ENCODE data around the gene PHLDB3.
"Not testable (repeated sequence)": the region's sequence is repeated elsewhere in the genome, so short reads cannot be mapped to it uniquely, and the experiment has no call there.

PHLDB3 gene

GRCh38 chr19:43504426-43505185 lies at the start of gene PHLDB3:
Gene PHLDB3 (minus strand): TSS chr19:43504746. CDS start chr19:43504118, 628 bp downstream.
- DNase-seq (ENCODE audit: low read depth in 1 of 2, low spot score in 1 of 2), result peak; percentile 21 to 29

- DNase-seq (ENCODE audit: low read depth in 1 of 2, low spot score in 1 of 2), result no peak
These were observed 49.1 kb upstream of the PHLDB3 start for GRCh38 chr19:43553656-43554055.

GRCh38 chr19:43552616-43553015 lies 48.1 kb upstream of the PHLDB3 start:
- DNase-seq (ENCODE audit: low read depth in 1 of 2, low spot score in 1 of 2), result no peak

DNA sequence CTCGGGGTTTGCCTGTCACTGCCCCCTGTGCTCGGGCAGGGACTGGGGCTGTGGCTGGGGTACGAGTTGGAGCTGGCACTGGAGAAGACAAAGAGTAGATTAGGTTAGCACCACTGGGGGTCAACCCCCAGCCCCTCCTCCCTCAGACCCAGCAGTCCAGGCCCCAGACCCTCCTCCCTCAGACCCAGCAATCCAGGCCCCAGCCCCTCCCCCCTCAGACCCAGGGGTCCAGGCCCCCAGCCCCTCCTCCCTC lies 47.6 kb upstream of the PHLDB3 start:
- no peak for DNase-seq (ENCODE audit: low read depth in 1 of 2, low spot score in 1 of 2)

DNA sequence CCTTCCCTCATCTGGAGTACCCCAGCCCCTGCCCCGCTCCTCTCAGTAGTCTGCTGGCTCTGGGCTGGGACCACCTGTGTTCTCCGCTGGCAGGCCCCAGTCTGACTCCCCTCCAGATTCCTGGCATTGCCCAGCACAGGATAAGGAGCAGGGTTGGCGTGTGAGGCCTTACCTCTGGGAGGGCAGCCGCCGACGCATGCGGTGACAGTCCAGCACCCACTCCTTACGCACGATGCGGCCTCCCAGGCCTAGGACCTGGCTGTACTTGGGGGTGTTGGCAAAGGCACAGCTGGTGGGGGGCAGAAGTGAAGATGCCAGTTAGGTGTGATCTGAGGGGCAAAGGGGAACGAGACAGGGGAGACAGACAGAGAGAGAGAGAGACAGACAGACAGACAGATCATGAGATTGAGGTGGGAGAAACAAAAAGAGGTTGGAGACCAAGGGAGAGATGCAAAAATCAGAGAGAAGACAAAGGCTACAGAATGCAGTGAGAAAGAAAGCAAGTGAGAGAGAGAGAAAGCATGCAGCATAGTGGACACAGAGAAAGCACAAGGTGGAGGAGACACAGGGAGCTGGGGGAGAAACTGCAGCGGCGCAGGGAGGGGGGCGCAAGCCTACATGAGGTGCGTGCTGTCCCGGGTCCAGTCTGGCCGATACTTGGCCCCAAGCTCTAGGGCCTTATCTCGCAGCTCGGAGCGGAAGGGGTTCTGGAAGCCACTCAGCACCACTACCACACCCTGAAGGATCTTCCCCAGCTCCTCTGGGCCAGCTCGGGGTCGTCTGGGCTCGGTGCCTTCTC lies 47.1 kb upstream of the PHLDB3 start:
- DNase-seq (ENCODE audit: low read depth in 1 of 2, low spot score in 1 of 2), result no peak

GRCh38 chr19:43548706-43549105 lies 44.2 kb upstream of the PHLDB3 start:
- no peak for DNase-seq (ENCODE audit: low read depth in 1 of 2, low spot score in 1 of 2)

DNA sequence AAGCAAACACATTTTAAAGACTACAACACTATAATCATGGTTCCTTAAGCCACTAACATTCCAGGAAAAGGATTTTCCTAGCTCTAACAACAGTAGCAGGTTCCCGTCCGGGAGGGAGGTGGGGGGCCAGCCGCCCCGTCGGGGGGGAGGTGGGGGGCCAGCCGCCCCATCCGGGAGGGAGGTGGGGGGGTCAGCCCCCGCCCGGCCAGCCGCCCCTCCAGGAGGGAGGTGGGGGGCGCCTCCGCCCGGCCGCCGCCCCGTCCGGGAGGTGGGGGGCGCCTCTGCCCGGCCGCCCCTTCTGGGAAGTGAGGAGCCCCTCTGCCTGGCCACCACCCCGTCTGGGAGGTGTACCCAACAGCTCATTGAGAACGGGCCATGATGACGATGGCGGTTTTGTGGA lies 43.4 kb upstream of the PHLDB3 start:
- not testable (repeated sequence) for DNase-seq (ENCODE audit: low read depth in 1 of 2, low spot score in 1 of 2)

- DNase-seq (ENCODE audit: low read depth in 1 of 2, low spot score in 1 of 2), result no peak
These were observed 42.0 kb upstream of the PHLDB3 start for GRCh38 chr19:43546581-43546980.

- no peak for DNase-seq (ENCODE audit: low read depth in 1 of 2, low spot score in 1 of 2)
These were observed 41.4 kb upstream of the PHLDB3 start for GRCh38 chr19:43545981-43546380.

DNA sequence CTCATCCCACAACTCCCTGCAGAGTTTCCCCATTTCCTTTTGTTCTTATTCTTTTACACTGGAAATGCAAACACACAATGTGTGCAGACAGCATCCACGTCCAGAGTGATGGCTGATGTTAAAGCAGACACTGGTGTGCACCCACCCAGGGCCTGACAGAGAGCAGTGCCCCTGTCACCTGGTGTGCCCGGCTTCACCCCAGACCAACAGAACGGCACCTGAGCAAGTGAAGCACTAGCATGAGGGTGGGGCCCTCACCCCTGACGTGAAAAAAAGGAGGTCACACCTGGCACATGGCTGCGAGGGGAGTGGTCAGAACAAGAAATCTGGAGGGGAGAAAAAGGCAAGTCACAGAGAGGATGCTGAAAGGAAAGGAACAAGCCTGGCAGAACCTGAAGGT lies 40.7 kb upstream of the PHLDB3 start:
- DNase-seq (ENCODE audit: low read depth in 1 of 2, low spot score in 1 of 2), result no peak

DNA sequence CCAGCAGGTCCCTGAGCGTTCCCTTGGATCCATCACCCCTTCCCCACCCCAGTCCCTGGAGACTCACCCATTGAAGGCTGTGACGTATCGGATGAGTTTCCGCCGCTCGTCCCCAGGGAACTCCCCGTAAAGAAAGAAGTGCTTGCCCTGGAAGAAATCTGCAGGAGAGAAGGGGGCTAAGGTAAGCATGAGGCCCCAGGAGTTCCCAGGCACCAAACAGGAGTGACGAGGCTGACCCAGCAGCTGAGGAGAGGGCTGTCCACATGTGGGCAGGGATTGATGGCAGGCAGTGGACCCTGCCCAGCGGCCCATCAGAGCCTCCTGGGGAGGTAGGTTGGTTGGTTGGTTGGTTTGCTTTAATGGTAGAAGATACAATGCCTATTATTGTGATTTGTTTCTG lies 39.5 kb upstream of the PHLDB3 start:
- DNase-seq (ENCODE audit: low read depth in 1 of 2, low spot score in 1 of 2), result no peak

DNA sequence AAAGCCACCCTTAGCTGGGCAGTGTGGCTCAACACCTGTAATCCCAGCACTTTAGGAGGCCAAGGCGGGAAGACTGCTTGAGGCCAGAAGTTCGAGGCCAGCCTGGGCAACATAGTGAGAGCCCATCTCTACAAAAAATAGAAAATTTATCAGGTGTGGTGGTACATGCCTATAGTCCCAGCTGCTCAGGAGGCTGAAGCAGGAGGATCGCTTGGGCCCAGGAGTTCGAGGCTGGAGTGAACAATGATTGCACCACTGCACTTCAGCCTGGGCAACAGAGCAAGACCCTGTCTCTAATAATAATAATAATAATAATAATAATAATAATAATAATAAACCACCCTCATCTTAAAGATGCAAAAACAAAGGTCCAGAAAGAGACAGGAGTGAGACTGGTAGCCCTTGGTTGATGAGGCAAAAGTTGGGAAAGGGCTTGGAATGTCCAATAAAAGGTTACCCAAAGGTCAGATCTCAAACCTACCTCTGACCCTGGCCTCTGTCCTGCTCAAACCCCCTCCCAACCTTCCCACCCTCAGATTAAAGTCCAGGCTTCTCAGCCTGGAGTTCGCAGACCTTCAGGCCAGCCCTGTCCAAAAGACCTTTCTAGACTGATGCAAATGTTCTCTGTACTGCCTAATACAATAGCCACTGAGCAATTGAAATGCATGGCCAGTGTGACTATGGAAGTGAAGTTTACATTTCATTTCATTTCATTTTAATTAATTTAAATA lies 37.5 kb upstream of the PHLDB3 start:
- no peak for DNase-seq (ENCODE audit: low read depth in 1 of 2, low spot score in 1 of 2)

- DNase-seq (ENCODE audit: low read depth in 1 of 2, low spot score in 1 of 2), result no peak
These were observed 35.8 kb upstream of the PHLDB3 start for GRCh38 chr19:43540381-43540780.

- no peak for DNase-seq (ENCODE audit: low read depth in 1 of 2, low spot score in 1 of 2)
These were observed 34.4 kb upstream of the PHLDB3 start for GRCh38 chr19:43538922-43539321.

GRCh38 chr19:43534816-43535761 lies 30.5 kb upstream of the PHLDB3 start:
- DNase-seq (ENCODE audit: low read depth in 1 of 2, low spot score in 1 of 2), result no peak

DNA sequence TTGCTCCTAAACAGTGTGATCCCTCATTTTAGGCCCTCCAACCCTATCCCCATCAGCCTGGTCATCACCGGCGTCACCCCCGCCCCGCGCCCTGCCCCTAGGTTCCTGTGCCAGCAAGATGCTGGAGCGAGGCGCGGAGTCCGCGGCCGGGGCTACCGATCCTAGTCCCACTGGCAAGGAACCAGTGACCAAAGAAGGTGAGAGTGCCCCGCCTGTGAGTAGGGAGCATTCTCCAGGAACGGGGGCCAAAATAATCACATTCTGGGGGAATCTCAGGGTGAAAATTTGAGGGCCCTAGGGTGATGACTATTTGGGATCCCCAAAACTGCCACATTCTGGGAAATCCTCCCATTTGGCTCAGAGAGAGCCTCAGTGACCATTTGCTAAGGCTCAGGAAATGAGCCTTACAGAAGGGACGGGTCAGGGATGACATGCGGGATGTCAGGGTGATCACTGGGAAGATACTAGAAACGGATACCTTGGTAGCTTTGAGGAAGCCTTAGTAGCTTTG lies 29.8 kb upstream of the PHLDB3 start:
- no peak for DNase-seq (ENCODE audit: low read depth in 1 of 2, low spot score in 1 of 2)

- DNase-seq (ENCODE audit: low read depth in 1 of 2, low spot score in 1 of 2), result peak; percentile 77 to 84
These were observed 29.2 kb upstream of the PHLDB3 start for GRCh38 chr19:43533546-43534304.

GRCh38 chr19:43532962-43533545 lies 28.5 kb upstream of the PHLDB3 start, which contains the start of gene ZNF575:
Gene ZNF575 (plus strand): TSS chr19:43533188. CDS start chr19:43534423, 1,235 bp downstream.
- DNase-seq (ENCODE audit: low read depth in 1 of 2, low spot score in 1 of 2), result peak; percentile 56 to 77

- no peak for DNase-seq (ENCODE audit: low read depth in 1 of 2, low spot score in 1 of 2)
These were observed 28.0 kb upstream of the PHLDB3 start for GRCh38 chr19:43532571-43532961.

Data from stimulated activated CD4-positive, alpha-beta T cell treated with anti-CD3 and anti-CD28 coated beads, Interleukin-15, amount 100 ng/mL, for 1 hour (primary cell).